ENCODE data around the gene ACSF3.

- TF ChIP-seq EZH2 (IDR thresholded peaks at IDR 0.05) = no peak
- TF ChIP-seq POLR2AphosphoS5 (IDR thresholded peaks at IDR 0.05; ENCODE audit: borderline replicate concordance, low read depth, low read length) = no peak
Measured at GRCh38 chr16:89159066-89159849, 65.6 kb downstream of the ACSF3 start.

All from SK-N-MC (cell line).